H9 (cell line): ENCODE results near the gene FAAP100. TPM values are rescaled to one million over a fixed set of nuclear protein-coding genes. Genes with fewer than 3 reads are reported as not detected.

Source experiments
- DNase-seq: peaks from one replicate; pipeline ENCODE4 v3.0.0-alpha.2; 2017
- H2AFZ ChIP-seq: one replicate; pipeline ENCODE4 v1.6.1; 2013; ENCODE audit warnings: mild to moderate bottlenecking, low read length, control low read depth, moderate library complexity
- H2AK5ac ChIP-seq: 2 replicates; pipeline ENCODE4 v1.6.1; 2013; ENCODE audit warnings: low read length, control low read depth, mixed read lengths; ENCODE audit not compliant: insufficient read length
- H2BK120ac ChIP-seq: one replicate; pipeline ENCODE4 v1.6.1; 2013; ENCODE audit warnings: low read depth, mild to moderate bottlenecking, low read length, control low read depth, inconsistent platforms; ENCODE audit not compliant: poor library complexity, severe bottlenecking
- H2BK12ac ChIP-seq: 2 replicates; pipeline ENCODE4 v1.6.1; 2013; ENCODE audit warnings: low read length, control low read depth, mixed read lengths, low read depth; ENCODE audit not compliant: insufficient read length
- H2BK15ac ChIP-seq: 2 replicates; pipeline ENCODE4 v1.6.1; 2013; ENCODE audit warnings: low read depth, low read length, control low read depth
- H2BK20ac ChIP-seq: one replicate; pipeline ENCODE4 v1.6.1; 2013; ENCODE audit warnings: low read depth, mild to moderate bottlenecking, low read length, control low read depth, inconsistent platforms; ENCODE audit not compliant: poor library complexity, severe bottlenecking
- H2BK5ac ChIP-seq: 2 replicates; pipeline ENCODE4 v1.6.1; 2013; ENCODE audit warnings: low read length, control low read depth, mixed read lengths; ENCODE audit not compliant: insufficient read length
- H3K14ac ChIP-seq: 2 replicates; pipeline ENCODE4 v1.6.1; 2013; ENCODE audit warnings: low read length, control low read depth; ENCODE audit not compliant: insufficient read depth
- H3K18ac ChIP-seq: 2 replicates; pipeline ENCODE4 v1.6.1; 2013; ENCODE audit warnings: low read depth, mild to moderate bottlenecking, mixed read lengths, low read length, control low read depth; ENCODE audit not compliant: insufficient read length
- H3K23ac ChIP-seq: 2 replicates; pipeline ENCODE4 v1.6.1; 2013; ENCODE audit warnings: low read length, control low read depth, mixed read lengths, low read depth; ENCODE audit not compliant: insufficient read length
- H3K23me2 ChIP-seq: 2 replicates; pipeline ENCODE4 v1.6.1; 2013; ENCODE audit warnings: low read depth, mild to moderate bottlenecking, mixed read lengths, low read length, control low read depth; ENCODE audit not compliant: insufficient read length, poor library complexity, severe bottlenecking
- H3K27ac ChIP-seq: 2 replicates; pipeline ENCODE4 v1.5.1; 2013; ENCODE audit warnings: low read length, control low read depth, mixed read lengths, low read depth; ENCODE audit not compliant: insufficient read length
- H3K27me3 ChIP-seq: 2 replicates; pipeline ENCODE4 v1.6.1; 2013; ENCODE audit warnings: low read length, control low read depth, inconsistent platforms; ENCODE audit not compliant: insufficient read depth
- H3K4ac ChIP-seq: 2 replicates; pipeline ENCODE4 v1.6.1; 2013; ENCODE audit warnings: low read depth, mild to moderate bottlenecking, control low read depth, inconsistent platforms, low read length, moderate library complexity
- H3K4me1 ChIP-seq: 2 replicates; pipeline ENCODE4 v1.6.1; 2013; ENCODE audit warnings: low read length, control low read depth, inconsistent platforms; ENCODE audit not compliant: insufficient read depth
- H3K4me2 ChIP-seq: 2 replicates; pipeline ENCODE4 v1.6.1; 2013; ENCODE audit warnings: low read length, control low read depth, mixed read lengths; ENCODE audit not compliant: insufficient read length, insufficient read depth
- H3K56ac ChIP-seq: 2 replicates; pipeline ENCODE4 v1.6.1; 2013; ENCODE audit warnings: low read depth, mild to moderate bottlenecking, mixed read lengths, low read length, control low read depth; ENCODE audit not compliant: insufficient read length
- H3K79me1 ChIP-seq: 2 replicates; pipeline ENCODE4 v1.6.1; 2013; ENCODE audit warnings: low read depth, mild to moderate bottlenecking, moderate library complexity, low read length, control low read depth, inconsistent platforms; ENCODE audit not compliant: insufficient read depth, poor library complexity, severe bottlenecking
- H3K79me2 ChIP-seq: 2 replicates; pipeline ENCODE4 v1.6.1; 2013; ENCODE audit warnings: low read length, control low read depth, inconsistent platforms; ENCODE audit not compliant: insufficient read depth
- H3K9ac ChIP-seq: 2 replicates; pipeline ENCODE4 v1.6.1; 2013; ENCODE audit warnings: low read length, control low read depth, mixed read lengths; ENCODE audit not compliant: insufficient read length; ENCODE audit errors: extremely low read depth
- H3K9me3 ChIP-seq: one replicate; pipeline ENCODE4 v1.6.1; 2013; ENCODE audit warnings: low read depth, low read length, inconsistent platforms; ENCODE audit not compliant: control insufficient read depth
- H3T11ph ChIP-seq: one replicate; pipeline ENCODE4 v1.6.1; 2013; ENCODE audit warnings: mild to moderate bottlenecking, low read length, control low read depth, inconsistent platforms
- H4K20me1 ChIP-seq: one replicate; pipeline ENCODE4 v1.6.1; 2013; ENCODE audit not compliant: control insufficient read depth, insufficient read length, insufficient read depth
- H4K5ac ChIP-seq: 2 replicates; pipeline ENCODE4 v1.6.1; 2013; ENCODE audit warnings: low read depth, mild to moderate bottlenecking, mixed read lengths, low read length, control low read depth; ENCODE audit not compliant: insufficient read length
- H4K8ac ChIP-seq: replicated peaks from 2 replicates; pipeline ENCODE4 v1.6.1; 2013; ENCODE audit warnings: low read length, control low read depth, mixed read lengths, low read depth; ENCODE audit not compliant: insufficient read length
- H4K91ac ChIP-seq: 2 replicates; pipeline ENCODE4 v1.6.1; 2013; ENCODE audit warnings: low read depth, mild to moderate bottlenecking, moderate library complexity, mixed read lengths, low read length, control low read depth; ENCODE audit not compliant: insufficient read length
- H3K27ac Mint-ChIP-seq, 3 experiments: 2 replicates in 2 of 3; 3 replicates in 1 of 3; pipeline ENCODE4 v1.8.0; 2020 to 2021; ENCODE audit warnings: mixed read lengths in 3 of 3, mild to moderate bottlenecking in 1 of 3, moderate library complexity in 1 of 3
- H3K27me3 Mint-ChIP-seq: 2 replicates; pipeline ENCODE4 v1.8.0; 2021; ENCODE audit warnings: low read depth, mild to moderate bottlenecking, moderate library complexity, mixed read lengths
- H3K36me3 Mint-ChIP-seq, 3 experiments: 2 replicates in 2 of 3; 3 replicates in 1 of 3; pipeline ENCODE4 v1.8.0; 2020 to 2021; ENCODE audit warnings: low read depth in 3 of 3, mixed read lengths in 3 of 3; ENCODE audit not compliant: insufficient read depth in 1 of 3
- H3K4me1 Mint-ChIP-seq, 2 experiments: 2 replicates each; pipeline ENCODE4 v1.8.0; 2020; ENCODE audit warnings: mixed read lengths in 2 of 2
- H3K4me3 Mint-ChIP-seq, 2 experiments: 2 replicates in 1 of 2; 3 replicates in 1 of 2; pipeline ENCODE4 v1.8.0; 2020 to 2021; ENCODE audit warnings: mild to moderate bottlenecking in 2 of 2, mixed read lengths in 2 of 2, moderate library complexity in 1 of 2
- H3K9me3 Mint-ChIP-seq, 2 experiments: 2 replicates in 1 of 2; 3 replicates in 1 of 2; pipeline ENCODE4 v1.8.0; 2020; ENCODE audit warnings: mild to moderate bottlenecking in 2 of 2, mixed read lengths in 2 of 2, moderate library complexity in 1 of 2
- WGBS: extraction: QIAGEN DNeasy Blood & Tissue Kit; methylation state at CpG from one replicate; pipeline ENCODE4 v1.1.7; 2013; ENCODE audit warnings: missing lambda C conversion rate, low lambda C conversion rate, mixed read lengths; ENCODE audit not compliant: insufficient read length; ENCODE audit errors: extremely low coverage; 5-methylcytosine and 5-hydroxymethylcytosine counted together
- total RNA-seq: library from RNA; stranded (reverse); gene quantifications from 2 replicates; pipeline ENCODE4 v1.2.1, GENCODE V29; 2021
- TF ChIP-seq, protein P1 (sequence below): fragments of 200-600 bp; sonication (generic); conservative IDR thresholded peaks from 3 replicates; pipeline ENCODE4 v1.8.0; 2021; ENCODE audit warnings: antibody characterized with exemption, mild to moderate bottlenecking

Gene FAAP100
- total RNA-seq, 1 experiment from 2014 or later = 54.0 TPM

DNA sequence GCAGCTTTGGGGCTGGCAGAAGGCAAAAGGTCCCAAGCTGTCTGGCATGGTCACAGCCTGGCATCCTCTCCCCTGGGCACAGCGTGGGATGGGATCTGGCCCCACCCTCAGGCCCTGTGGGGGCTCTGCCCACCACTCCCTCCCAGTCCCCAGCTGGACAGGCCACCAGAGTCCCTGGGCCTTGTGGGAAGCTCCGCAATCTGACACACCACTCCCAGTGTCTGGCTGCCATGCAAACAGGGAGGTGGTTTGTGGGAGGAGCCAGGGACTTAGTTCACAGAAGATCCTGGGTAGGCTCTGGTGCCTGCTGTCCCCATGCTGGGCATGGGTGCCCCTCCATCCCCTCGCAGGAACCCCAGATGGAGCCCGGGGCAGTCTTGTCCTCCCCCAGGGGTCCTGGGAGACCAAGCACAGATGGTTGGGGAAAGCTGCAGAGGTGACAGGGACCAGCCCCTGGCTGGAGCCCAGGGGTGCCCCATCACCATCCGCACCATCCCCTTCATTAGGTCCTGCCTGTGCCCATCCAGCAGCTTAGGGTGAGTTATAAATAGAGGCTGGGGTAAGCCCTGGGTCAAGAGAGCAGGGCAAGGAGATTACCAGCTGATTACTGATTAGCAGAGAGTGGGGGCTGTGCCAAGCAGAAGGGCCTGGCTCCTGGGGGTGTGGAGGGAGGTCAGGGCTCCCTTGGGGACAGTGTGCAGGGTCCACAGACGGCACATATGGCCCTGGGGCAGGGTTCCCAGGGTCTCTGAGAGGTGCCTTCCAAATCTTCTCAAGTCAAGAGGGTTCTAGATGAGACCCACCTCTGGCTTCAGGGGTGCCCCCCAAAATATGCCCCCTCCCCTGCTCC, 17.8 kb downstream of the FAAP100 start:
- Histone ChIP-seq H4K5ac (no peak overlapping the region), H3K9ac (no peak overlapping the region), H3K4ac (no peak overlapping the region), H2BK5ac (no peak overlapping the region), H2BK15ac (no peak overlapping the region), H3K27me3 (peaks cover 7% of the 10 kb centered on the region; the same call in 1 of the 2 replicates), H3K27ac (no peak overlapping the region), H4K91ac (no peak overlapping the region), H3K18ac (no peak overlapping the region), H3K23me2 (peaks cover 5% of the 10 kb centered on the region), H3T11ph (no peak overlapping the region), H3K4me1 (no peaks in the 10 kb centered on the region), H3K4me2 (no peak overlapping the region), H3K14ac (no peak overlapping the region), H2BK20ac (no peak overlapping the region), H3K56ac (no peak overlapping the region), H2BK120ac (no peak overlapping the region), H2BK12ac (no peak overlapping the region), H3K79me2 (no peaks in the 10 kb centered on the region), H4K20me1 (peaks cover 5% of the 10 kb centered on the region), H2AK5ac (no peak overlapping the region), H3K23ac (no peak overlapping the region), H2AFZ (no peak overlapping the region), H3K79me1 (no peaks in the 10 kb centered on the region), H4K8ac (no peak overlapping the region), H3K9me3 (no peaks in the 10 kb centered on the region)
- Mint-ChIP-seq H3K27ac (no peak overlapping the region), H3K4me3 (no peak overlapping the region), H3K4me1 (0 out of 4 replicates have a peak, but pooled peaks cover 5 to 7% of the 10 kb centered on the region in 2 experiments), H3K36me3 (peaks cover 0 to 5% (median 4%) of the 10 kb centered on the region in 3 experiments; a peak in 3 of 7 replicates), H3K9me3 (no peaks in the 10 kb centered on the region; a peak in 1 of 5 replicates), H3K27me3 (peaks cover 33% of the 10 kb centered on the region)
- TF ChIP-seq, protein P1, sequence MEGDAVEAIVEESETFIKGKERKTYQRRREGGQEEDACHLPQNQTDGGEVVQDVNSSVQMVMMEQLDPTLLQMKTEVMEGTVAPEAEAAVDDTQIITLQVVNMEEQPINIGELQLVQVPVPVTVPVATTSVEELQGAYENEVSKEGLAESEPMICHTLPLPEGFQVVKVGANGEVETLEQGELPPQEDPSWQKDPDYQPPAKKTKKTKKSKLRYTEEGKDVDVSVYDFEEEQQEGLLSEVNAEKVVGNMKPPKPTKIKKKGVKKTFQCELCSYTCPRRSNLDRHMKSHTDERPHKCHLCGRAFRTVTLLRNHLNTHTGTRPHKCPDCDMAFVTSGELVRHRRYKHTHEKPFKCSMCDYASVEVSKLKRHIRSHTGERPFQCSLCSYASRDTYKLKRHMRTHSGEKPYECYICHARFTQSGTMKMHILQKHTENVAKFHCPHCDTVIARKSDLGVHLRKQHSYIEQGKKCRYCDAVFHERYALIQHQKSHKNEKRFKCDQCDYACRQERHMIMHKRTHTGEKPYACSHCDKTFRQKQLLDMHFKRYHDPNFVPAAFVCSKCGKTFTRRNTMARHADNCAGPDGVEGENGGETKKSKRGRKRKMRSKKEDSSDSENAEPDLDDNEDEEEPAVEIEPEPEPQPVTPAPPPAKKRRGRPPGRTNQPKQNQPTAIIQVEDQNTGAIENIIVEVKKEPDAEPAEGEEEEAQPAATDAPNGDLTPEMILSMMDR = no peak
- WGBS = no CpG with 5 or more reads among the region's 6 CpGs
- no peak for DNase-seq
